Measurements from ENCODE around the gene ZDBF2. TPM values are rescaled to one million over a fixed set of nuclear protein-coding genes. Genes with fewer than 3 reads are reported as not detected.
"Not testable (repeated sequence)": the region's sequence is repeated elsewhere in the genome, so short reads cannot be mapped to it uniquely, and the experiment has no call there.

ZDBF2 gene
- total RNA-seq, 2 experiments from 2014 or later = 3.9 to 4.8 TPM

GRCh38 chr2:206250041-206250897 lies 24.2 kb upstream of the ZDBF2 start:
- DNase-seq = peak; percentile 17
- H3K9me3 Mint-ChIP-seq = no peaks in the 10 kb centered on the region
- H3K4me1 Mint-ChIP-seq (ENCODE audit: low read depth) = peaks cover 2% of the 10 kb centered on the region
- peak overlapping the region; percentile 74 for H3K4me3 Mint-ChIP-seq
- intact Hi-C loops (cut with micrococcal nuclease) = loop anchor here (2.0 kb wide), 1 partner anchor 309 kb away; no protein-coding TSS in a partner anchor
- H3K36me3 Mint-ChIP-seq (ENCODE audit: low read depth) = peaks cover 2% of the 10 kb centered on the region
- no peak overlapping the region for H3K27ac Mint-ChIP-seq
- CTCF ChIA-PET = interaction anchor here (0.6 to 0.7 kb wide), 2 partner anchors 11 to 502 kb away, joined by 4 to 5 read pairs; no protein-coding TSS in a partner anchor
- peaks cover 46% of the 10 kb centered on the region for H3K27me3 Mint-ChIP-seq (ENCODE audit: low read depth)

- intact Hi-C loops (cut with micrococcal nuclease) = no loop called here
- Mint-ChIP-seq H3K4me1 (ENCODE audit: low read depth) (peaks cover 2% of the 10 kb centered on the region), H3K4me3 (no peak overlapping the region), H3K9me3 (no peaks in the 10 kb centered on the region), H3K36me3 (ENCODE audit: low read depth) (peaks cover 2% of the 10 kb centered on the region), H3K27ac (no peak overlapping the region), H3K27me3 (ENCODE audit: low read depth) (peaks cover 57% of the 10 kb centered on the region)
- CTCF ChIA-PET = no interaction called here
- DNase-seq = no peak
These were observed 21.2 kb upstream of the ZDBF2 start for GRCh38 chr2:206253125-206253776.

- Mint-ChIP-seq H3K4me3 (no peak overlapping the region), H3K27me3 (ENCODE audit: low read depth) (peaks cover 56% of the 10 kb centered on the region), H3K36me3 (ENCODE audit: low read depth) (peaks cover 2% of the 10 kb centered on the region), H3K9me3 (no peaks in the 10 kb centered on the region), H3K27ac (no peak overlapping the region), H3K4me1 (ENCODE audit: low read depth) (peaks cover 2% of the 10 kb centered on the region)
- CTCF ChIA-PET = no interaction called here
- no peak for DNase-seq
- intact Hi-C loops (cut with micrococcal nuclease) = no loop called here
These were observed 20.7 kb upstream of the ZDBF2 start for GRCh38 chr2:206253777-206254166.

- H3K4me3 Mint-ChIP-seq = no peak overlapping the region
- no peak for DNase-seq
- peaks cover 2% of the 10 kb centered on the region for H3K36me3 Mint-ChIP-seq (ENCODE audit: low read depth)
- H3K27ac Mint-ChIP-seq = no peak overlapping the region
- no peaks in the 10 kb centered on the region for H3K9me3 Mint-ChIP-seq
- intact Hi-C loops (cut with micrococcal nuclease) = no loop called here
- H3K4me1 Mint-ChIP-seq (ENCODE audit: low read depth) = peaks cover 2% of the 10 kb centered on the region
- CTCF ChIA-PET = interaction anchor here (0.7 kb wide), 1 partner anchor 639 kb away, joined by 4 read pairs; no protein-coding TSS in a partner anchor
- H3K27me3 Mint-ChIP-seq (ENCODE audit: low read depth) = peaks cover 54% of the 10 kb centered on the region
These were observed 19.5 kb upstream of the ZDBF2 start for GRCh38 chr2:206255003-206255402.

- H3K4me1 Mint-ChIP-seq (ENCODE audit: low read depth) = no peaks in the 10 kb centered on the region
- no peak overlapping the region for H3K27ac Mint-ChIP-seq
- H3K4me3 Mint-ChIP-seq = no peak overlapping the region
- H3K27me3 Mint-ChIP-seq (ENCODE audit: low read depth) = peaks cover 60% of the 10 kb centered on the region
- no peaks in the 10 kb centered on the region for H3K9me3 Mint-ChIP-seq
- intact Hi-C loops (cut with micrococcal nuclease) = no loop called here
- no peak for DNase-seq
- peaks cover 2% of the 10 kb centered on the region for H3K36me3 Mint-ChIP-seq (ENCODE audit: low read depth)
- CTCF ChIA-PET = interaction anchor here (0.6 kb wide), 3 partner anchors 179 to 1799 kb away, joined by 3 to 5 read pairs (median 4); no protein-coding TSS in a partner anchor
These were observed 17.7 kb upstream of the ZDBF2 start for GRCh38 chr2:206256706-206257205.

- intact Hi-C loops (cut with micrococcal nuclease) = no loop called here
- H3K4me1 Mint-ChIP-seq (ENCODE audit: low read depth) = no peaks in the 10 kb centered on the region
- CTCF ChIA-PET = interaction anchor here (0.6 kb wide), 2 partner anchors 581 to 1799 kb away, joined by 4 to 5 read pairs; no protein-coding TSS in a partner anchor
These were observed 17.1 kb upstream of the ZDBF2 start for GRCh38 chr2:206257350-206257749.

GRCh38 chr2:206257861-206258260 lies 16.6 kb upstream of the ZDBF2 start:
- Mint-ChIP-seq H3K9me3 (no peaks in the 10 kb centered on the region), H3K27me3 (ENCODE audit: low read depth) (peaks cover 61% of the 10 kb centered on the region), H3K36me3 (ENCODE audit: low read depth) (peaks cover 2% of the 10 kb centered on the region), H3K4me1 (ENCODE audit: low read depth) (no peaks in the 10 kb centered on the region), H3K27ac (no peak overlapping the region), H3K4me3 (no peak overlapping the region)
- intact Hi-C loops (cut with micrococcal nuclease) = no loop called here
- CTCF ChIA-PET = no interaction called here
- DNase-seq = no peak

More at GRCh38 chr2:206257350-206257749, 17.1 kb upstream of the ZDBF2 start:
- Mint-ChIP-seq H3K27ac (no peak overlapping the region), H3K4me3 (no peak overlapping the region), H3K36me3 (ENCODE audit: low read depth) (peaks cover 2% of the 10 kb centered on the region), H3K9me3 (no peaks in the 10 kb centered on the region), H3K27me3 (ENCODE audit: low read depth) (peaks cover 61% of the 10 kb centered on the region)
- DNase-seq = no peak

- H3K27me3 Mint-ChIP-seq (ENCODE audit: low read depth) = peaks cover 61% of the 10 kb centered on the region
- intact Hi-C loops (cut with micrococcal nuclease); CTCF ChIA-PET; H3K4me3 Mint-ChIP-seq; DNase-seq; H3K36me3 Mint-ChIP-seq (ENCODE audit: low read depth); H3K27ac Mint-ChIP-seq; H3K9me3 Mint-ChIP-seq; H3K4me1 Mint-ChIP-seq (ENCODE audit: low read depth): not testable (repeated sequence)
These were observed 15.8 kb upstream of the ZDBF2 start for GRCh38 chr2:206258615-206259014.

- no peaks in the 10 kb centered on the region for H3K9me3 Mint-ChIP-seq
- DNase-seq = no peak
- H3K4me1 Mint-ChIP-seq (ENCODE audit: low read depth) = peaks cover 8% of the 10 kb centered on the region
- CTCF ChIA-PET = interaction anchor here (0.6 to 1.0 kb wide), 2 partner anchors 133 to 713 kb away, joined by 3 read pairs; no protein-coding TSS in a partner anchor
- peaks cover 64% of the 10 kb centered on the region for H3K27me3 Mint-ChIP-seq (ENCODE audit: low read depth)
- H3K27ac Mint-ChIP-seq = no peak overlapping the region
- intact Hi-C loops (cut with micrococcal nuclease) = no loop called here
- no peaks in the 10 kb centered on the region for H3K36me3 Mint-ChIP-seq (ENCODE audit: low read depth)
- no peak overlapping the region for H3K4me3 Mint-ChIP-seq
These were observed 14.9 kb upstream of the ZDBF2 start for GRCh38 chr2:206259376-206260187.

GRCh38 chr2:206260188-206261012 lies 14.1 kb upstream of the ZDBF2 start:
- H3K27me3 Mint-ChIP-seq (ENCODE audit: low read depth) = peaks cover 64% of the 10 kb centered on the region
- H3K36me3 Mint-ChIP-seq (ENCODE audit: low read depth) = no peaks in the 10 kb centered on the region
- no peak for DNase-seq
- peaks cover 8% of the 10 kb centered on the region for H3K4me1 Mint-ChIP-seq (ENCODE audit: low read depth)
- no peak overlapping the region for H3K4me3 Mint-ChIP-seq
- CTCF ChIA-PET = interaction anchor here (0.5 to 1.0 kb wide), 3 partner anchors 11 to 714 kb away, joined by 3 to 4 read pairs (median 3); no protein-coding TSS in a partner anchor
- H3K27ac Mint-ChIP-seq = no peak overlapping the region
- no peaks in the 10 kb centered on the region for H3K9me3 Mint-ChIP-seq
- intact Hi-C loops (cut with micrococcal nuclease) = no loop called here

GRCh38 chr2:206263959-206264603 lies 10.4 kb upstream of the ZDBF2 start:
- H3K4me3 Mint-ChIP-seq = no peak overlapping the region
- peaks cover 72% of the 10 kb centered on the region for H3K27me3 Mint-ChIP-seq (ENCODE audit: low read depth)
- CTCF ChIA-PET = no interaction called here
- no peak overlapping the region for H3K27ac Mint-ChIP-seq
- no peak for DNase-seq
- H3K4me1 Mint-ChIP-seq (ENCODE audit: low read depth) = peaks cover 8% of the 10 kb centered on the region
- intact Hi-C loops (cut with micrococcal nuclease) = no loop called here
- H3K36me3 Mint-ChIP-seq (ENCODE audit: low read depth) = no peaks in the 10 kb centered on the region
- no peaks in the 10 kb centered on the region for H3K9me3 Mint-ChIP-seq

Data from activated naive CD4-positive, alpha-beta T cell treated with anti-CD3 and anti-CD28 coated beads for 36 hours (primary cell).